ENCODE measurements around the gene TANGO6. TPM values are rescaled to one million over a fixed set of nuclear protein-coding genes. Genes with fewer than 3 reads are reported as not detected.

The TANGO6 gene
- total RNA-seq, 1 donor: 13.7 TPM

DNA sequence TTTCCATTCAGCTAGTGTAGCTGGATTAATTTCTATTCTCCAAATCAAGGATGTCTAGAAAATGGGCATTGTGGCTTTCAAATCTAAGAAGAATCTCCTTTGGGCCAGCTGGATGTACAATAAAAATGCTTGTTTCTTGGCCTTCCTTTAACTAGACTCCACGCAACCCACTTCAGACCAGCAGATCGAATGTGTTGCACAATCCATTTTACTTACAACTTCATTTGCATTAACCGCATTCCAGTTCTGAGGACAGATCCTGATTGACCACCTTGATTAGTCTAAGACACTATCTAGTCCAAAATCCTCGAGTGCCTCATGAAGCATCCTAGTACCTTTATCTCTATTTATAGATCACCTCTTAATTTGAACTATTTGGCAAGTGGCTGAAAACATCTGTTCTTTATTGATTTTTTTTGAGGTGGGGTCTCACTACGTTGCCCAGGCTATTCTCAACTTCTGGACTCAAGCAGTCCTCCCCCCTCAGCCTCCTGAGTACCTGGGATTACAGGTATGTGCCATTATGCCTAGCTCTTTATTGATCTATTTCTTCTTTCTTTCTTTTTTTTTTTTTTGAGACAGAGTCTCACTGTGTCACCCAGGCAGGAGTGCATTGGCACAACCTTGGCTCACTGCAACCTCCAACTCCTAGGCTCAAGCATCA, 241.8 kb downstream of the TANGO6 start:
- DNase-seq (ENCODE audit: low read depth in 2 of 3, low spot score in 2 of 3): no peak

DNA sequence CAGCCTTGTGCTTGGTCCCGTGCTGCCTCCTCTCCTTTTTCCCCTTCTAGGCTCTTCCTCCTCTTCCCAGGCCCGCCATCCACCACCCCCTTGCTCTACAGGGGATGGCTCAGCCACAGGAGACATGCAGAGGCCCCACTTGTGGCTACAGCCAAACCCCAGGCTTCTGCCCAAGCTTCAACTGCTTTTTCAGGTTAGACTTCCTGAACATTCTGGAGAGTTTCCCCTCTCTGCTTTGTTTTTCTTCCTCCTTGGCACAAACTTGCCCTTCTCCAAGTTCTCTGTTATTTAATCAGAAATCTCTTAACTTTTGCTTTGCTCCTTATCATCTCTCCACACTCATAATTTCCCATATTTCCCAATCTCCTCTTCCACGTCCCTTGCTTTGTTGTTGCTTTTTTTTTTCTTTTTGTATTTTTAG, 243.8 kb downstream of the TANGO6 start:
- DNase-seq (ENCODE audit: low read depth in 2 of 3, low spot score in 2 of 3): peak in 1 of 3 donors; percentile 22

DNA sequence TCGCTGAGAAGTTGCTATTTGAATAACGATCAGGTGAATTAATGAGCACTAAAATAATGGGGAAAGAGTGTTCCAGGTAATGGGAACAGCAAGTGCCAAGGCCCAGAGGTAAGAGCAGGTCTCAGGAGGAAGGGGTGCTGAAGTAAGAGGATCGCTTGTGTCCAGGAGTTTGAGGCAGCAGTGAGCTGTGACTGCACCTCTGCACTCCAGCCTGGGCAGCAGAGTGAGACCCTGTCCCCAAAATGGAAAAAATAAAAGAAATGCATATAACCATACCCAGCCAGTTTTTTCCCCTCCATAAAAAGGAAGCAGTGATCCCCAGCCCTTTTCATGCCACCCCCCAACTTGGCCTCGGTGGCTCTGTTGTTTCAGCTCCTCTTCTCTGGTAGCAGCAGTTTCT, 245.4 kb downstream of the TANGO6 start:
- no peak for DNase-seq (ENCODE audit: low read depth in 2 of 3, low spot score in 2 of 3)

DNA sequence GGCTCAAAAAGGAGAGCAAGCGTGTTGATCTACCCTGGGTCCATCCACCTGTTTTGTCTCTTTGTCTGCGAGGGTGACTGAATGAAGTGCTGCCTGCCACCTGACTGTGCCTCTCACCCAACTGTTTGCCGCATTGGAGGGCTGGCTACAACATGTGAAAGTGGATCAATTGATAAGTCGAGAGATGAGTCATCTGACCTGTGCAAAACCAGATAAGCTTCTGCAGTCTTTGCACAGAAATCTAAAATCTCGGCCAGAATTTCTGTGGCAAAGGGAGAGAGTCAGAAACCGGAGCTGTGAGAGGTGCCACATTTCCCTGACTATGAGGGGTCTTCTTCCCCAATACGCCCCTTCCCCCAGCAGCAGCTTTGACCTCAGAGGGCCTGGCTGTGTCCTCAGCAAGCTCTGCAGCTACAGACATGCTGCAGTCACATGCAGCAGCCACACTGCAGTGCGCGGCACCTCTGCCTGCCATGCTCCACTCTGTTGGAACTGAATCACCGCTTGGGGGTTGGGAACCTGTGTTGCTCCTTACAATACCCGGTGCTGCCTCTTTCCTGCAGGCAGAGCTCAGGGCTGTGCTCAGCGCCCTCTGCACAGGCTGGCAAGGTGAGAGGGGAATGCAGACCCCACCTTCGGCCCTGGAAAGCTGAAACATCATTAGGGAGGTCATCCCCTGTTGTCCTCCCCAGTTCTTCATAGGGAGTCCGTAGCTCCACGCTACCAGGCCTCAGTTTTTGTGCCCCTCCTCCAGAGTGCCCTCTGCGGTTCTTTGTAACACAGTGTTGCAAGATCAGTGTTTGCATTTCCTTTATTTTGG, 246.0 kb downstream of the TANGO6 start:
- peak in 2 of 3 donors; percentile 35 to 51 for DNase-seq (ENCODE audit: low read depth in 2 of 3, low spot score in 2 of 3)

DNA sequence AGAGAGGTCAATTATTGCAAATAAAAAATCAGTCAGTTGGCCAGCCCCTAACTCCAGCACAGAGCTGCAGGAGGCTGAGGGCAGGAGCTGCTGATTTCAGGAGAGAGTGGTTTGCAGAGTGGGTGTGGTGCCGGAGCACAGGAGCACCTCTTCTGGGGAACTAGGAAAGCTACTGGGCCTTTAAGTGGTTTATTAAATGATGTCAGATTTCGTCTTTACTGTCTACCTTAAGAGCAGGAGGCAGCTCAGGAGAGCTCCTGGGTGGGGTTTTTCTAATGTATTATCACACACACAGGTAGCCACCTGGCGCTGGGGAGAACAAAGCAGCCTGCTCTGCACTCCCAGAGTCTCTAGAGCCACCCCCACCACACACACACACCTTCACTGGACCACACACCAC, 250.6 kb downstream of the TANGO6 start:
- no peak for DNase-seq (ENCODE audit: low read depth in 2 of 3, low spot score in 2 of 3)

DNA sequence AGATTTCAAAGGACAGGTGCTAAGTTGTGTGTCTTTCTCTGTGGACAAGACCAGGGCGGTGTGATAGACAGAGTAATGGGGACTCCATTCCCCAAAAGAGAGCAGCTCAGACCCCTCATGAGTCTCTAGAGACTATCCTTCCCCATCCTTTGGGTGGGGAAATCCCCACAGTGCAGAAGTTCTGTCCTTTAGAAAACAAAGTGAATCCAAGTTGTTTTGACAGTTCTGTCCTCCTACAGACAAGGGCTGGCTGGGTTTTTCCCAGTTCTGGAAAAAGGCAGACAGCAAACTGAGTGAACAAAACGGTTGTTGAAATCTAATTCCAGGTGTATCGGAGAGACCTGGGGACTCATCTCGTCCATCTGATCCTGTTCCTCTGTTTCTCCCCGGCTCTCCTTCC, 251.2 kb downstream of the TANGO6 start:
- no peak for DNase-seq (ENCODE audit: low read depth in 2 of 3, low spot score in 2 of 3)

DNA sequence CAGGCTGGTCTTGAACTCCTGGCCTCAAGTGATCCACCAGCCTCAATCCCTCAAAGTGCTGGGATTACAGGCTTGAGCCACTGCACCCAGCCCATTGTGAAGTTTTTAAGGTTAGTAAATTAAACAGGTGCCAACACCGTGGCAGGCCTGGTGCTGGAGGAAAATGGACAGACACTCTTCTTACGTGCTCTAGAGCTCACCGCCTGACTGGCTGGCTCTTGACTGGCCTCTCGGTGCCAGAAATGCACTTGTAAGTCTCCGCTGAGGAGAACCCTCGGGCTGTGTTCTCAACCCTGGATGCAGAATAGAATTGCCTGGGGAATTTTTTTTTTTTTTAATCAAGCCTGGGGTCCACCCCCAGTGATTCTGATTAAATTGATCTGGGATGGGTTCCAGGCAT, 251.9 kb downstream of the TANGO6 start:
- DNase-seq (ENCODE audit: low read depth in 2 of 3, low spot score in 2 of 3): no peak

DNA sequence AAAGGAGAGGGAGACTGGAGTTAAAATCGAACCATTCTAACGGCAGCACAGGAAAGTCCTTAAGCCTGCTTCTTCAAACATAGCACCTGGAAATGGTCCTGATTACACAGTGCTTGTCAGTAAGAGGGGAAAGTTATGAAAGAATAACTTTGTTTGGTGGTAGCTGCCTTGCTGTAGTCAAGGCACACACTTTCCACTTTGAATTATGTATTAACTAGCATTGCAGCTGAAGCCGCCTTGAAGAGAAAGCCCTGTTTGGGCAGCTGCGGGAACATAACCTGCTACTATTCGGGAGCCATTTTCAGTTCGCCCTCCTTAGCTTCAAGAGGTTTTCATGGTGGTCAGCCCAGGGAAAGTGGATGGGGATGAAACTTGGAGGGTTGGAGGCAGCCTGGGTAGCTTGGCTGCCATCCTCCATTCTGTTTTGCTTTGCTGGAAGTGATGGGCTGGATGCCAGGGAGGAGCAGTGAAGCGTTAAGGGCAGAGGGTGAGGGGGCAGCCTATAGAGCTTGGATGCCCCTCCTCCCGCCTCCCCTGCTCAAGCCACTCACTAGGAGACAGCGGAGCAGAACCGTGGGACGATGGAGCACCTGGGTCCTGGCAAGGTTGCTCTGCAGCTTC, 256.9 kb downstream of the TANGO6 start:
- DNase-seq (ENCODE audit: low read depth in 2 of 3, low spot score in 2 of 3): no peak

DNA sequence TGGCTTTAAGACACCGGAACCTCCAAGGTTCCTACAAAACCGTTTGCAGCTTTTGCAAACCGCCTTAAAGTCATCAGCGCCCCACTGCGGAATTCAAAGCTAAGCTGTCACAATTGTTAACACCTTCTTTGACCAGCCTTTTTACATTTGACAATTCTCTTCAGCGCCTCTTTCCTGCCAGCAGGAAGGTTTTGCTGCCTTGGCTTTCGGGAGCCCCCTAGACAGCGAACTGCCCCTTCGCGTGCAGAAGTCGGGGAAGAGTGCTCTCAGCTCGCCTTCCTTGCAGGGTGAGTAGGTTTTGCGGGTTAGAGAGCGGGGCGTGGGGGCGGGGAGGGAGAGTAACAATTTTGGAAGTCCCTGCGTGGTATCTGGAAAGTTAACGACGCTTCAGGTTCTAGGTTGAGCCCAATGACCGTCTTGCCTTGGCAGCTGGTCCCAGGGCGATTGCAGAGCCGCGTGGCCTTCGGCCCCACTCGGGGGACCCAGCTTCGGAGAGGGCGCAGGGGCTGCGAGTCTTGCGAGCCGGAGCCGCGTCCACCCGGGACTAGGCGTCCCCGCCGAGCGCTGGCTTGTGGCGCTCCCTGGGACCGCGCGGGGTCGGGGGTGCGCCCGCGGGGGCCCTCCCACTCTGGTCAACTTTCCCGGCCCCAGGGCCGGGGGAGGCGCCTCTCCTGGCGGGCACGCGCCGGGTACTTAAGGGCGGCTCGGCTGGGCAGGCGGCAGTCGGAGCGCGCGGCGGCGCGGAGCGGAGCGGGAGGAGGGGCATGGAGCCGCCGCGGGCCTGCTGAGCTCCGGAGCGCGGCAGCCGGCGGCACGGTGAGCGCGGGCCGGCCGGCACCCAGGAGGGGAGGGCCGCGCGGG, 262.4 kb downstream of the TANGO6 start, which contains the start of gene HAS3:
Gene HAS3 (plus strand): TSS at position 153 of the 861 bp plus-strand sequence. CDS start 3,743 bp downstream, outside the sequence.
- peak in 1 of 3 donors; percentile 54 for DNase-seq (ENCODE audit: low read depth in 2 of 3, low spot score in 2 of 3)

DNA sequence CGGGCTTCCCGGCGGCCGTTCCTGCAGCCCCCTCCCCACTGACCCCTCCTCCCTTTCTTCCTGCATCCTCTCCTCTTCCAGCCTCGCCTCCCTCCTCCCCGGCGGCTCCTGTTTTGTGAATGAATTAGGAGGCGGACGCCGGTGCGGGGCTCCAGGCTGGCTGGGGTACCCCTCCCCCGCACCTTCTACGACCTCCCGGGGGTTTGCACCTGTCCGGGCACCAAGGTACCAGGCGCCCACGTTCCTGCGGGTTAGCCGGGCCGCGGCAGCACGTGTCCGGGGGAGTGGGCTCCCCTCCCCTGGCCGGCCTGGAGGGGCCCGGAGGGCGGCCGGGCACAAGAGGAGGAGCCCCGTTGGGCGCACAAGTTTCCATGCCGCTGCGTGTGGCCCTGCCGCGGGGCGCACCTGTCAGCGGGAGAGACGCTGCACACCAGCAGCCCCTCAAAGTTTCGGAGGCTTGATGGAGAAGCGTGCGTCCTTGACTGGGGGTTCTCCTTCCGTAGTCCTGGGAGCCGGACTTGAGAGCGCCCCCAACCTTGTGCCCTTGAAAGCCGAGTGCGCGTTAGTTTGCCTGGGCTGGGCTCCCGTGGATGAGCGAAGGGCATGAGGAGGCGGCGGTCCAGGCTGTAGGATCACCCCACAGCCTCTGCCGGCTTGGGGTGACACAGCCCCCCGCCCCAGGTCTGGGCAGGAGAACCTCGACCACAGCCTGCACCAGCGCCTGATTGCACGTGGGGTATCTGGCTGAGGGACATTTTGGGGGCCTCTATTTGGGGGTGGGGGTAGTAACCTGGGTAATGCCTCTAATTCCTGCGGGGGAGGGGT, 263.4 kb downstream of the TANGO6 start:
- DNase-seq (ENCODE audit: low read depth in 2 of 3, low spot score in 2 of 3): peak in 1 of 3 donors; percentile 13

DNA sequence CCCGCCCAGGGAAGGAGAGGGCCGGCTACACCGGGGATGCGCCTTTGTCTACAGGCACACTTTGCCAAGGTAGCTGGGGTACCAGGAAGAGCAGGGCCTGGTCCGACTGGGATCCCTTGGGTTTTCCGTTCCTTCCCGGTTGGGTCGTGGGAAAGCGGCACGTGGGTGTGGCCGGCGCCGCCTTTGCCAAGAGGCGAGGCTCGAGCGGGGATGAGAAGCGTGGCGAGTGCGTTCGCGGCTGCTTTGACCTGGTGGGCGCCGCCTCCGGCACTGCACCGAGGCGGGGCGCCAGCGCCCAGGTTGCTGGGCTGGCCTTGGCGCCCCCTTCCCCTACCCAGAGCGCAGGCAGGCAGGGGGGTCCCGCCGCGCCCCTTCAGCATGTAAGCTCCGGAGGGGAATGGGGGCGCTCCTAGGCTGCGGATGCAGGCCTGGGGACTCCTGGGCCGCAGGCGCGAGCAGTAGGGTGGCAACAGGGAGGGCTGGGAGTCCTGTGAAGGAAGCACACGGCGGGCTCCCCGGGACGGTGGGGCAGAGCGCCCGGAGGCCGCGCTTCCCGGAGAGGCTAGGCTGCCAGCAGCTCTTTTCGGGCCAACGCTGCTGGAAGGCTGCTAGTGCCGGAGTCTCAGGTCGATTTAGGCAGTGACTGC, 264.1 kb downstream of the TANGO6 start:
- DNase-seq (ENCODE audit: low read depth in 2 of 3, low spot score in 2 of 3): peak in 1 of 3 donors; percentile 15

DNA sequence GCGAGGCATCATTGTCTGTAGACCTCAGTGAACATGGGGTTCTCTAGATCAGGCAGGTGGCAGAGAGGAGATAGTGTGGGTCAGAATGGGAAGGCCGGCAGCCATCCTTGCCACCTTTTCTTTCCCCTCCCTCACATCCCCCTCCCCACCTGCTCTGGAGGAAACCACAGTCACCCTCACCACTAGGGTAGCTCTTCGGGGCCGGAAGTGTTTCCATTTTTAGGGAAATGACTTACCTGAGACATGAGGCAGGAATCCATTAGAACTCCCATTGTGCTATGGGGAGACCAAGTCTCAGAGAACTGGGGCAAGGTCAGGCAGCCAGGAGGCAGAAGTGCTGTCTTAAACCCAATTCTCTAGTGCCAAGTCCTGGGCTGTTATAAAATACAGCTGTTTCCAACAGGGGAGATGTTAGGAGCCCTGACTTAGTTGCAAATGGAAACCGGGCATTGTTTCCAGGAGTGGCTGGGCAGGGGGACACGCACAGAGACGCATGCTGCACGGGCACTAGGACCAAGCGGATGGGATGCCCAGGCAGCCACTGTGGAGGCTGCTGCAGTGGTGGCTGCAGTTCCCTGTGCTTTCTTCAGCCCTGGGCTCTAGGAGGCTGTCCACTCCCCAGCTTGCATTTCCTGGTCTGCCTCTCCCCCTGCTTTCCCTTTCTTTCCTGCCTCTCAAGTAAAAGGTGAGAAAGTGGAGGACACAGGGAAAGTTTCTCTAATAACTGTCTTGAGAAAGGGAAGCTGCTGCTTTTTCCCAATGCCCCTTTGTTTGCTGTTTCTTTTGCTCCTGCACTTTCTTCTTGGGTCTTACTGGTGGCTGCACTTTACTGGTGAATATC, 265.0 kb downstream of the TANGO6 start:
- DNase-seq (ENCODE audit: low read depth in 2 of 3, low spot score in 2 of 3): no peak

DNA sequence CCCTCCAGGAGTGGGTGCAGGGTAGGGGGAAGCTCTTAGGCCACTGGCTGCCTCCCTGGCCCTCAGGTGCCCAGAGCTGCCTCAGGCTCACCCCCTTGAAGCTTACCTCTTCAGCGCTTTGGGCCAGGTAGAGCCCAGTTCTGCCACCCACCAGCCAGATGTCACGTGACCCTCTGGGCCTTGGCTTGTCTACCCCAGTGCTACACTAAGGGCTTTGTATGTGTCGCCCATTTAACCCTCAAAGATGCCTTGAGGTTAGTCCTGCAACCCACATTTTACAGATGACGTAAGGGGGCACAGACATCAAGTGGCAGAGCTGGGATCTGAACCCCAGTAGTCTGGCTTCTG, 265.5 kb downstream of the TANGO6 start:
- DNase-seq (ENCODE audit: low read depth in 2 of 3, low spot score in 2 of 3): no peak

DNA sequence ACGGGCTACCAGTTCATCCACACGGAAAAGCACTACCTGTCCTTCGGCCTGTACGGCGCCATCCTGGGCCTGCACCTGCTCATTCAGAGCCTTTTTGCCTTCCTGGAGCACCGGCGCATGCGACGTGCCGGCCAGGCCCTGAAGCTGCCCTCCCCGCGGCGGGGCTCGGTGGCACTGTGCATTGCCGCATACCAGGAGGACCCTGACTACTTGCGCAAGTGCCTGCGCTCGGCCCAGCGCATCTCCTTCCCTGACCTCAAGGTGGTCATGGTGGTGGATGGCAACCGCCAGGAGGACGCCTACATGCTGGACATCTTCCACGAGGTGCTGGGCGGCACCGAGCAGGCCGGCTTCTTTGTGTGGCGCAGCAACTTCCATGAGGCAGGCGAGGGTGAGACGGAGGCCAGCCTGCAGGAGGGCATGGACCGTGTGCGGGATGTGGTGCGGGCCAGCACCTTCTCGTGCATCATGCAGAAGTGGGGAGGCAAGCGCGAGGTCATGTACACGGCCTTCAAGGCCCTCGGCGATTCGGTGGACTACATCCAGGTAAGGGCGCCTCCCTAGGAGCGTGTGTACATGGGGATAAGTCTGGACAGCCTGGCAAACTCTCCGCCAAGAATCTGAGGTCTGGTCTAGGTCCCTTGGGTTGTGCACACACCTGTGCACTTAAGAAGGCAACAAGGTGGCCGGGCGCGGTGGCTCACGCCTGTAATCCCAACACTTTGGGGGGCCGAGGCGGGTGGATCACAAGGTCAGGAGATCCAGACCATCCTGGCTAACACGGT, 266.3 kb downstream of the TANGO6 start:
- DNase-seq (ENCODE audit: low read depth in 2 of 3, low spot score in 2 of 3): no peak

DNA sequence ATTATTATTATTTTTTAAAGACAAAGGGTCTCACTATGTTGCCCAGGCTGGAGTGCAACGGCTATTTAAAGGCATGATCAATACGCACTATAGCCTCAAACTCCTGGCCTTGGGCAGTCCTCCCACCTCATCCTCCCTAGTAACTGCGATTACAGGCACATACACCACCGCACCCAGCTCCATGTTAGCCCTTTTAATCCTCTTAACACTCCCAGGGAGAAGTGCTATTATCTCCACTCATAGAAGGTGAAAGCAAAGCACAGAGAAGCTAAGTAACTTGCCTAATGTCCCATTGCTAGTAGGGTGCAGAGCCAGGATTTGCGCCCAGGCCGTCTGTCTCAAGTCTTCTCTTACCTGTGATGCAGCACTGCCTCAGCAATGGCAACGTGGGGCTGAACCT, 267.1 kb downstream of the TANGO6 start:
- no peak for DNase-seq (ENCODE audit: low read depth in 2 of 3, low spot score in 2 of 3)

DNA sequence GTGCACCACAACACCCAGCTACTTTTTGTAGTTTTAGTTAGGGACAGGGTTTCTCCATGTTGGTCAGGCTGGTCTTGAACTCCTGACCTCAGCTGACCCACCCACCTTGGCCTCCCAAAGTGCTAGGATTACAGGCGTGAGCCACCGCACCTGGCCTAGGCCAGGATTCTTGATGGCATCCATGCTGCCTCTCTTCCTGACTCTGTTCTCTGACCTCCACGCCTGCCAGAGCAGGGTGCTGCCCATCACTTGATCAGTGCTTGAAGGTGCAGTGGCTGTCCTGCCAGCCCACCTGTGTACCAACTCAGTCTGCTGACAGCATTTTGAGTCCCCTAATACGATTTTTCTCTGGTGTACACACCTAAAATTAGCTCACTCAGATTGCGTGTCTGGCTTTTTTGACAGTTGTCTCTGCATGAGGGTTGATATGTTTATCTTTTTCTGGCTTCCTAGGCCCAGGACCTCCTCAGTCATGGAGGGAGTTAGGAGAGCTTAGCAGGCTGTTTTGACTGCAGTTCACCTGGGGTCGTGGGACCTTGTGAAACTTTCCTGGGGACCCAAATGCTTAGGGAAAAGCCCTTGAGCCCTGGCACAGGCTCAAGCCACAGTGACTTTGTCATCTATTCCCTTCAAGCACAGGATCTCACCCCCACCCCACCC, 268.0 kb downstream of the TANGO6 start:
- no peak for DNase-seq (ENCODE audit: low read depth in 2 of 3, low spot score in 2 of 3)

DNA sequence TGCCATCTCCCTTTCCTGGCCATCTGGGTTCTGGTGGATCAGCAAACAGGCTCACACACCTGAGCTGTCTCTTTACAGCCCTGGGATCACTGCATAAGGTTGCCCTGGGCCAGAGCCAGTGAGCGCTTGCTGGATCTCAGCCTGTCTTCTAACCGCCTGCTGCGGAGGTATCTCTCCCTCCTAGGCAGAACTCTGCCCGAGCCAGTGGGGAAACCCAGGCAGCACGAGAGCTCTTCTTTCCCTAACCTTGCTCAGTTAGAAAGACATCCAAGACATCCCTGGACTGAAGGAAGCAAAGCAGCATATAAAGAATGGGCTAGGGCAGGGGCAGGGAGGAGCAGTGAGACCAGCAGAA, 268.5 kb downstream of the TANGO6 start:
- DNase-seq (ENCODE audit: low read depth in 2 of 3, low spot score in 2 of 3): no peak

All from hematopoietic multipotent progenitor cell (in vitro differentiated cells).